Pons (tissue), 1 donor: ENCODE data around the gene CASK.

Source experiments
- DNase-seq: peaks from one replicate; pipeline ENCODE4 v3.0.0-alpha.2; 2016; ENCODE audit warnings: low spot score

The CASK gene, protein sequence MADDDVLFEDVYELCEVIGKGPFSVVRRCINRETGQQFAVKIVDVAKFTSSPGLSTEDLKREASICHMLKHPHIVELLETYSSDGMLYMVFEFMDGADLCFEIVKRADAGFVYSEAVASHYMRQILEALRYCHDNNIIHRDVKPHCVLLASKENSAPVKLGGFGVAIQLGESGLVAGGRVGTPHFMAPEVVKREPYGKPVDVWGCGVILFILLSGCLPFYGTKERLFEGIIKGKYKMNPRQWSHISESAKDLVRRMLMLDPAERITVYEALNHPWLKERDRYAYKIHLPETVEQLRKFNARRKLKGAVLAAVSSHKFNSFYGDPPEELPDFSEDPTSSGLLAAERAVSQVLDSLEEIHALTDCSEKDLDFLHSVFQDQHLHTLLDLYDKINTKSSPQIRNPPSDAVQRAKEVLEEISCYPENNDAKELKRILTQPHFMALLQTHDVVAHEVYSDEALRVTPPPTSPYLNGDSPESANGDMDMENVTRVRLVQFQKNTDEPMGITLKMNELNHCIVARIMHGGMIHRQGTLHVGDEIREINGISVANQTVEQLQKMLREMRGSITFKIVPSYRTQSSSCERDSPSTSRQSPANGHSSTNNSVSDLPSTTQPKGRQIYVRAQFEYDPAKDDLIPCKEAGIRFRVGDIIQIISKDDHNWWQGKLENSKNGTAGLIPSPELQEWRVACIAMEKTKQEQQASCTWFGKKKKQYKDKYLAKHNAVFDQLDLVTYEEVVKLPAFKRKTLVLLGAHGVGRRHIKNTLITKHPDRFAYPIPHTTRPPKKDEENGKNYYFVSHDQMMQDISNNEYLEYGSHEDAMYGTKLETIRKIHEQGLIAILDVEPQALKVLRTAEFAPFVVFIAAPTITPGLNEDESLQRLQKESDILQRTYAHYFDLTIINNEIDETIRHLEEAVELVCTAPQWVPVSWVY

GRCh38 chrX:41923211-41923977, at the start of gene CASK:
TSS of gene CASK (minus strand) at chrX:41923554. CDS start at chrX:41922988, 566 bp downstream.
- DNase-seq, result peak; percentile 86

- DNase-seq, result no peak
Observed at GRCh38 chrX:41971346-41971745, 48.0 kb upstream of the CASK start.

DNA sequence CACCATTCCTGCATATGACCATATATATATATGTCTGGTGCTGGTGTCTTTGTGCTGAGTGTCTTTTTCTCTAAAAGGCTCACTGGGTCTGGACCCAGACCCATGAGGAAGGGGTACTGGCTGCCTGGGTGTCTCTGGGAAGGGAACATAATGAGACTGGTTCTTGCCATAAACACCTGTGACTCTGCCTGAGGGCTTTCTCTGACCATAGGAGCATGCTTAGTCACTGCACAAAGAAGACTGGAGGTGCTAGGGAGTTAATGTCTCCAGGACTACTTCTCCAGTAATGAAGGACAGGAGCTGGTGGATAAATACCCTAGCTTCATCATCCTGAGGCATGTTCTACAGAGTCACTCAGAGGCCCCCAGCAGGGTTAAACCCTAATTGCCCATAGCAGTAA, 47.1 kb upstream of the CASK start:
- no peak for DNase-seq

- no peak for DNase-seq
Observed at GRCh38 chrX:41963348-41963747, 40.0 kb upstream of the CASK start.

DNA sequence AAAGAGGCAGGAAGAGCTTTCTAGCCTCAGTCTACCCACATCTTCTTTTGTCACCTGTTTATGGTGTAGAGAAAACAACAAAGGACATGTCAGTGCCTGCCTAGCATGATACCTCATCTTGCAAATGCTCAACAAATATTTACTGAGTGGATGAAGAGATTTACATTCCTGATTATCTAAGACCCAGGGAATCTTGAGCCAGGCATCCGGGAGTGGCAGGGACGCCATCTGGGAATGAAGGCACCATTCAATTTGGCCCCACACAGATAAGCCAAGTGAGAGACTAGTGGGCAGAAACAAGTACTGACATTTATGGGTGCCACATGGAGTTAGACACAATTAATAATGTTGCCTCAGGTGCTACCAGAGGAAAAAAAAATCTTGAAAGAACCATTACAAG, 36.8 kb upstream of the CASK start:
- DNase-seq, result no peak

- no peak for DNase-seq
Observed at GRCh38 chrX:41958861-41959260, 35.5 kb upstream of the CASK start.

- no peak for DNase-seq
Observed at GRCh38 chrX:41956027-41956426, 32.7 kb upstream of the CASK start.

DNA sequence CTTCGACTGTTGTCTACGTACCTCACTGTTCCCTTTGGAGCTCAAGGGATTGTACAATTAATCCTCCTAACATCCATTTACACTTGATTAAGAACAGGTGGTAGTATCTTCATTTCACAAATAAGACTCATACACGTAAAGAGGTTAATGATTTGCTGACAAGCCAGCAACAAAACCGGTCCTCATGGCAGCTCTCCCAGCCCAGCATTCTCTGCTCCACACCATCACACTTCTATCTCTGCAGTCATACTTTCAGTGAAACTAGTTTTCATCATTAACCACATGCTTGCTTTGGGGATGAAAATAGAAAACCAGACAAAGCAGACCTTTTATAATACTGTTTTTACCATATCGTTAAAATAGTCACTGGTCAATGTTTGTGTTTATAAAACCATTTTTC, 28.7 kb upstream of the CASK start:
- no peak for DNase-seq

- DNase-seq, result no peak
Observed at GRCh38 chrX:41946989-41947612, 23.7 kb upstream of the CASK start.

GRCh38 chrX:41946235-41946634, 22.9 kb upstream of the CASK start:
- DNase-seq, result no peak

DNA sequence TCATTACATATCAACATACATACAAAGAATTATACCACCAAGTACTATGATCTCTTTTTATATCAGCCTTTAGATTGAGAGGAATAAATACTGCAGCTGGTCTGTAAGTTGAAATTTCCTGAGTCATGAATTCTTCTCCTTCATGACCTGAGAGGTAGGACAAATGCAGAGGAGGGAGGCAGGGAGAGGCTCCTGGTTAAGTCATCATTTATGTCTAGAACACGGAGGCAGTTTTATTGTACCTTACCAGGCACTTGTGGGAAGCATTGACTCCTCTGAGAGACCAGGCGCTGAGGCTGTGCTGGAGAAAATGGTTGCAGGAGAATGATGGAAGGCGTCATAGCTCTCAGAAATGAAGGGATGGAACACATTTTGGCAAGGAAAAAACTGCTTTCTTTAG, 12.5 kb upstream of the CASK start:
- DNase-seq, result no peak

GRCh38 chrX:41933546-41933945, 10.2 kb upstream of the CASK start:
- no peak for DNase-seq

DNA sequence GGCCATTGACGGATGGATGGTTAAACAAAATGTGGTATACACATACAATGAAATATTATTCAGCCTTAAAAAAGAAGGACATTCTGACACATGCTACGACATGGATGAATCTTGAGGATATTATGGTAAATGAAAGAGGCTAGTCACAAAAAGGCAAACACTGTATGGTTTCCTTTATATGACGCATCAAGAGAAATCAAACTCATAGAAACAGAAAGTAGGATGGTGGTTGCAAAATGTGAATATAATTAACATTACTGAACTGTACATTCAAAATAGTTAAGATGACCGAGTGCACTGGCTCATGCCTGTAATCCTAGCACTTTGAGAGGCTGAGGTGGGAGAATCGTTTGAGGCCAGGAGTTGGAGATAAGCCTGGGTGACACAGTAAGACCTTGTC, 9.5 kb upstream of the CASK start:
- no peak for DNase-seq

GRCh38 chrX:41931591-41931990, 8.2 kb upstream of the CASK start:
- no peak for DNase-seq

DNA sequence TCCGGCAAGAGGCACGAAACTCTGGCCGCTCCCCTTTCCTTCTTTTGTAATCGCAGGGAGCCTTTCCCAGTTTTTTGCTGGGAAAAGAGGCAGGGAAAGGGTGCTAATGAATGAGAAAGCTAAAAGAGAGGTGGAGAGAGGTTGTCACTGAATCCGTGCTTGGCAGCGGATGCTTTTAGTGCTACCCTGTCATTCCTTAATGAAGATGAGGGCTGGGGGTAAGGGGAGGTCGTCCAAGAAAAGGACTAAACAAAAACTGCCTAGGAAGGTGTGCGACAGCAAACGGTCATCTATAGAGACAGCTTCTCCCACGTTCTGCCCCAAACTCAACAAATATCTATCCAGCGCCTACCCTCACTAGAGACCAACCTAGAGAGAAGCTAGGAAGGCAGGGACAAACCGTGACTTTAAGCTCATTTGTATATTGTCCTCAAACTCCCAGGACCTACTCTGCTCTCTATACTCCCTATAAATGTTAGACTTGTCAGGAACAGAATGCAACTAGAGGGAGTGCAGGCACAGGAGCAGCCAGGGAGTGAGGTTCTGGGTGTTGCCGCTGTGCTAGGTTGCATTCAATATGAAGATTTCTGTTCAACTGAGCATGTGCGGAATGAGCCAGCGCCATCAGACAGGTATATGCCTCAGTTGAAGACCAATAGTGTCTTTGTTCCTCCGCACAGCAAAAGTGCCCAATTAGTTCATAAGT, 777 bp upstream of the CASK start:
- peak; percentile 29 for DNase-seq

DNA sequence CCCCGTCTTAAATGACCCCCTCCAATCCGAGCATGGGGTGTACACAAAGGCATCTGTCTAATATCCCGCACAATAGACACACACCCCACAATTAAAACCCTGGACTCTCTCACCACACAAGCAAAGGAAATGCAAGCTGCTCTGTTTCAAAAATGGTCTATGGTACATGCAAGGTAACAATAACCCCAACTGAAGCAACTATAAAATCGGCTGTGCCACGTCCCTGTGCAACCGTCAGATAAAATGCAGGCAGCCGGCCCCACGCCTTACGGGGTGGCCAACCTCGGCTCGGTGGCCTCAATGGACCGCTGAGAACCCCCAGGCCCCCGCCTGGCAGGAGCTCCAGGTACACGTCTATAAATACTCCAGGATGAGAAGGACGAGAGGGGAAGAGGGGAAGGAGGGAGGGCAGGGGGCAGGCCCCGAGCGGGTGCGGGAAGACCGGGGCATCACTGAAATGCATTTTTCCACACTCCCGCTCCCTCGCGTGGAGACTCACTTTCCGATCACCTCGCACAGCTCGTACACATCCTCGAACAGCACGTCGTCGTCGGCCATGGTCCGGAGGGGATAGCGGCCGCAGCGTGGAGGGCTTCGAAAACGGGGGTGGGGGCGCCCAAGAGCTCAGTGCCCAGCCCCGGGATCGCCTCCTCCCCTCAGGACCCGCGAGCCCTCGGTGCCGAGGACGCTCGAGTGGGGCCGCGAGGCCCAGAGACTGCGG, 763 bp downstream of the CASK start:
- peak; percentile 5 for DNase-seq

DNA sequence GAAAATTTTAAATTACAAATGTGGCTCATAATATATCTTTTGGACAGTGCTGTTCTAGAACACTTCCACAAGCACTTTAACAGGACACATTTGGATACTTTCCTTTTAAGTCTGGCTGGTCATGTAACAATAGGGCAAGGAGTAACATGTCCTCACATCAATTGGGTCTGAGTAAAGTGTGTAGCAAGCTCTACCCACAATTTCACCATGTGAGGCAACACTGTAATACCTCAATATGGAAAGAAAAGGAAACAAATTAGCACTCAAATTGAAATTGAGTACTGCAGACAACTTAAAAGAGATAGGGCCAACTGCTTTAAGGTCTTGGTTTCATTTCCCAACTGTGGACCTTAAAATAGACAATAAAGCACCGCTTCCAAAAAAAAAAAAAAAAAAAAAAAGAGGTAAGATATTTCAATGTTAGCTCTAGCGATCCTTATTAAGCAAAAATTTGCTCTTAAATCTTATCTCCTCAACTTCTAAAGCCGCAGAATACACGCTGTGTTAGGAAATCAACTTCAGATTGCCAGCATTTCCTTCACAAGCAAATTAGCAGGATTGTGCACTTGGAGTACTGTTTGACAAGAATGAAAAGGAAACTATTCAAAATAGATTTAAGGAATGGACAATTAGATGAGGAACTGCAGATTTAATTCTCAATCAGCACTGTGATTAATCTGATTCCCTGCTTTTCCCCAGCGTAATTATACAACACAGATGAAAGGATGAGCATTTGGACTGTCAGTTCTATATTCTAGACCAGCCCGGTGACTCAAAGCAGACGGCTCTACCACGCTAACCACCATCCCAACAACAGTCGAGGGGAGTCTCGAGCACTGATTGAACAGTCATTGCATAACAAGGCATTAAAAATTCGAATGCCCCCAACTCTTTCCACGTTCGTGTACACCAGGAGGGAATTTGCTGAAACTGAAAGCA, 1.6 kb downstream of the CASK start:
- DNase-seq, result peak; percentile 15

- no peak for DNase-seq
Observed at GRCh38 chrX:41919870-41920269, 3.5 kb downstream of the CASK start.

GRCh38 chrX:41917517-41917916, 5.8 kb downstream of the CASK start:
- no peak for DNase-seq
